ENCODE results near the gene BAAT.

BAAT gene

DNA sequence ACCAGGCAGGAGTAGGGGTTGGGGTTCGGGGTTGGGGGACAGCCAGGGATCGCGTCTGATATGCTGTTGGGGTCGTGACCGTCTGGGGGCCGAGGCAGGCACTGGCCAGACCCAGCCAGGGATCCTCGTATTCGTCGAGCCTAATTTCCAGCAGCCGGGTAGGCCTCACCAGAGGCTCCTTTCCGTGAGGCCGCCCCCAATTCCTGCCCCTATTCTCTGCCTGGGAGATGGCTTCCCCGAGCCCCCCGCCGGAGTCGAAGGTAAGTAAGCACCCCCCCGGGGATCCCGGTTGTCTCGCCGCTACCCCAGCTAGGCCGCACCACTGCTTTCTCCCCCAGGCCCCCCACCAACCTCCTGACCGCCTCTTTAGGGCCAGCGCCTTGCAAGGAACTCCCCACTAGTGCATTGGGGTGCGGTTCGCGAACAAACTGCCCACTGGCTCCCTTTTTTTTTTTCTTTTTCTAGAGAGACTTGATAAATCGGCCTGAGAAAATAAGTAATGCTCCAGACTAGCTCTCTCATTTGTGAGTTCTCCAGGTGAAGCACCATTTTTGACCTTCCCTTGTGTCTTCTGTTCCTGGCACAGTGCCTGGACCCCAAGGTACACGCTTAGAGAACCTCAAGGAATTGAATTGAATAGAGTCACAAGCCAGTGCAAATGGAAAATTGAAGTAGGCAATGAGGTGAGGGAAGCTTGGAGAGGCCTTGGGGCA lies 14.3 kb upstream of the BAAT start:
- Histone ChIP-seq H3K9ac (ENCODE audit: low read length) (peak overlapping the region; percentile 83), H4K20me1 (ENCODE audit: insufficient read depth, low read length) (no peaks in the 10 kb centered on the region; the same call in 1 of the 2 replicates), H3K36me3 (replicated peaks; ENCODE audit: low read depth, low read length) (peaks cover 70% of the 10 kb centered on the region), H3K27ac (ENCODE audit: low read length) (peak overlapping the region; percentile 34), H3K79me2 (ENCODE audit: low read length) (peaks cover 64% of the 10 kb centered on the region), H3K4me2 (ENCODE audit: low read length) (peak overlapping the region; percentile 96), H3K4me1 (ENCODE audit: low read length) (peaks cover 17% of the 10 kb centered on the region), H3K27me3 (ENCODE audit: low read depth, low read length) (no peaks in the 10 kb centered on the region), H2AFZ (ENCODE audit: low read depth, low read length) (no peak overlapping the region), H3K4me3 (ENCODE audit: low read length) (peak overlapping the region; percentile 90), H3K9me3 (ENCODE audit: insufficient read depth, low read length) (peaks cover 3% of the 10 kb centered on the region; the same call in 1 of the 2 replicates)
- TF ChIP-seq EZH2phosphoT487 (IDR thresholded peaks at IDR 0.05; ENCODE audit: low read depth): no peak
- TF ChIP-seq, protein P1, sequence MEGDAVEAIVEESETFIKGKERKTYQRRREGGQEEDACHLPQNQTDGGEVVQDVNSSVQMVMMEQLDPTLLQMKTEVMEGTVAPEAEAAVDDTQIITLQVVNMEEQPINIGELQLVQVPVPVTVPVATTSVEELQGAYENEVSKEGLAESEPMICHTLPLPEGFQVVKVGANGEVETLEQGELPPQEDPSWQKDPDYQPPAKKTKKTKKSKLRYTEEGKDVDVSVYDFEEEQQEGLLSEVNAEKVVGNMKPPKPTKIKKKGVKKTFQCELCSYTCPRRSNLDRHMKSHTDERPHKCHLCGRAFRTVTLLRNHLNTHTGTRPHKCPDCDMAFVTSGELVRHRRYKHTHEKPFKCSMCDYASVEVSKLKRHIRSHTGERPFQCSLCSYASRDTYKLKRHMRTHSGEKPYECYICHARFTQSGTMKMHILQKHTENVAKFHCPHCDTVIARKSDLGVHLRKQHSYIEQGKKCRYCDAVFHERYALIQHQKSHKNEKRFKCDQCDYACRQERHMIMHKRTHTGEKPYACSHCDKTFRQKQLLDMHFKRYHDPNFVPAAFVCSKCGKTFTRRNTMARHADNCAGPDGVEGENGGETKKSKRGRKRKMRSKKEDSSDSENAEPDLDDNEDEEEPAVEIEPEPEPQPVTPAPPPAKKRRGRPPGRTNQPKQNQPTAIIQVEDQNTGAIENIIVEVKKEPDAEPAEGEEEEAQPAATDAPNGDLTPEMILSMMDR (IDR thresholded peaks at IDR 0.05; ENCODE audit: low read depth, low read length): no peak

DNA sequence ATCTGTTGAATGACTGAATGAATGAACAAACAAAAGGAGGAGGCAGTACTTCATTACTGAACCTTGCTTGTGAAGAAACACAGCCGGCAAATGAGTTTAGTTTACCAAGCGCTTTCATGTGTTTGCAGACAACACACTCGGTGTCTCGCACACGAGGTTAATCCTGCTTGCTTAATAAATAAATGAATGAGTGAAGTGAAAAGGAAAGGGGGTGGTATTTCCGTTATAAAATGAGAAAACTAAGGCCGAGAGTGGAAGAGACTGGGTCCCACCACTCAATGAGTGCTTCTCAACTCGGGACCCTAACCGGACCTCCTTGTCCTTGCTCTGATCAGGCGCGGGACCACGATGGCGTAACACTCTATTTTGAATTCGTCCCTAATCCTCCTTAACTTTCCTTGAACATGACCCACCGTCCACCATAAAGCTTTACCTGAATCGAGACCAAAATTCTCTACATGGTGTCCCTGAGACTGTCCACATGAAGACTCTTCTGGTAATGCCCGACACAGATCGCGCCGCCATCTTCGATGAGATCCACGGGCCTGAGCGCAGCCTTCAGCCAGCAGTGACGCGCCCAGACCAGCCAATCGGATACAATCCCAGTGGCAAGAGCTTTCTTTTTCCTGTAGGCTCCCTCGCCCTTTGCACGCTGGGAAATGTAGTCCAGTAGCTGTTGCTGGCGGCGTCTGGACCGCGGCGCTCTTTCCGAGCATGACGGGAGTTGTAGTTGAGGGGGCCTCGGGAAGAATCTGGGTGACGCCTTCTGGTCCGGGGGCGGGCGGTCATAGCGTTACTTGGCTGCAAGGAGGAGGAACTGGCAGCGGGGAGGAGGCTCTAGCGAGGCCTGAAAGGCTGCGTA lies 13.5 kb upstream of the BAAT start, which contains the start of the genes MRPL50 and ZNF189:
Gene MRPL50 (minus strand): TSS at position 551 of the 862 bp plus-strand sequence. CDS start 26 bp downstream, at position 525.
Gene ZNF189 (plus strand): TSS at position 784 of the 862 bp plus-strand sequence. CDS start 306 bp downstream, outside the sequence.
- Histone ChIP-seq H3K9me3 (ENCODE audit: insufficient read depth, low read length) (no peaks in the 10 kb centered on the region), H3K79me2 (ENCODE audit: low read length) (peaks cover 72% of the 10 kb centered on the region), H3K4me2 (ENCODE audit: low read length) (peak within 1 kb of the TSS; percentile 96), H2AFZ (ENCODE audit: low read depth, low read length) (peak within 1 kb of the TSS; percentile 69), H3K36me3 (replicated peaks; ENCODE audit: low read depth, low read length) (peaks cover 70% of the 10 kb centered on the region), H3K9ac (ENCODE audit: low read length) (peak within 1 kb of the TSS; percentile 83), H3K4me3 (ENCODE audit: low read length) (peak within 1 kb of the TSS; percentile 90), H3K27me3 (ENCODE audit: low read depth, low read length) (no peaks in the 10 kb centered on the region), H3K4me1 (ENCODE audit: low read length) (peaks cover 17% of the 10 kb centered on the region), H3K27ac (ENCODE audit: low read length) (peak within 1 kb of the TSS; percentile 34), H4K20me1 (ENCODE audit: insufficient read depth, low read length) (no peaks in the 10 kb centered on the region; the same call in 1 of the 2 replicates)
- TF ChIP-seq, protein P1 (IDR thresholded peaks at IDR 0.05; ENCODE audit: low read depth, low read length): no peak
- no peak for TF ChIP-seq EZH2phosphoT487 (IDR thresholded peaks at IDR 0.05; ENCODE audit: low read depth)

DNA sequence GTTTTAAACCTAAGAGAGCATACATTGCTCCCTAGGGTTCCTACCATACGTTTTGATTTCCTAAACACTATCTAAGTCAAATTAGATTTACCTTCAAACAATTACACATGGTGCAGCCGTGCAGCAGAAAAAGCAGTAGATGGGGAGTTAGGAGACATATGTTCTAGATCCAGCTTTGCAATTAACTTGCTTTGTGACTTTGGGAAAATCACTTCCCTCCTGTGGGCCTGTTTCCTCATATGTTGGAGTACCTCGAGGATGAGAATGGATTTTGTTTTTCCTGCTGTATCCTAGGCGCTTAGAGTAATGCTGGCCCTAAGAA lies 12.9 kb upstream of the BAAT start:
- peaks cover 70% of the 10 kb centered on the region for H3K36me3 ChIP-seq (replicated peaks; ENCODE audit: low read depth, low read length)
- H3K27me3 ChIP-seq (ENCODE audit: low read depth, low read length): no peaks in the 10 kb centered on the region
- H3K4me1 ChIP-seq (ENCODE audit: low read length): peaks cover 17% of the 10 kb centered on the region
- H2AFZ ChIP-seq (ENCODE audit: low read depth, low read length): no peak overlapping the region
- peak overlapping the region; percentile 28 for H3K27ac ChIP-seq (ENCODE audit: low read length)
- peak overlapping the region; percentile 84 for H3K4me2 ChIP-seq (ENCODE audit: low read length)
- peaks cover 78% of the 10 kb centered on the region for H3K79me2 ChIP-seq (ENCODE audit: low read length)
- TF ChIP-seq EZH2phosphoT487 (IDR thresholded peaks at IDR 0.05; ENCODE audit: low read depth): no peak
- TF ChIP-seq, protein P1 (IDR thresholded peaks at IDR 0.05; ENCODE audit: low read depth, low read length): no peak
- peaks cover 5% of the 10 kb centered on the region for H4K20me1 ChIP-seq (ENCODE audit: insufficient read depth, low read length)
- no peaks in the 10 kb centered on the region for H3K9me3 ChIP-seq (ENCODE audit: insufficient read depth, low read length)
- peak overlapping the region; percentile 78 for H3K9ac ChIP-seq (ENCODE audit: low read length)
- peak overlapping the region; percentile 83 for H3K4me3 ChIP-seq (ENCODE audit: low read length)

DNA sequence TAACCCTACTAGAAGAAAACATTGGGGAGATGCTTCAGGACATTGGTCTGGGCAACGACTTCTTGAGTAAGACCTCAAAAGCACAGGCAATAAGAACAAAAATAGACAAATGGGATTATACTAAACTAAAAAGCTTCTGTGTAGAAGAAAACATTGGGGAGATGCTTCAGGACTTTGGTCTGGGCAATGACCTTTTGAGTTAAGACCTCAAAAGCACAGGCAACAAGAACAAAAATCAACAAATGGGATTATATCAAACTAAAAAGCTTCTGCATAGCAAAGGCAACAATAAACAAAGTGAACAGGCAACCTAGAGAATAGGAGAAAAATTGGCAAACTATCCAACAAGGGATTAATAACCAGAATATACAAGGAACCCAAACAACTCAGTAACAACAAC lies 9.9 kb upstream of the BAAT start:
- Histone ChIP-seq H3K27ac (ENCODE audit: low read length) (no peak overlapping the region), H3K9me3 (ENCODE audit: insufficient read depth, low read length) (no peaks in the 10 kb centered on the region), H2AFZ (ENCODE audit: low read depth, low read length) (no peak overlapping the region), H3K27me3 (ENCODE audit: low read depth, low read length) (no peaks in the 10 kb centered on the region), H3K9ac (ENCODE audit: low read length) (no peak overlapping the region), H3K4me2 (ENCODE audit: low read length) (no peak overlapping the region), H3K4me3 (ENCODE audit: low read length) (no peak overlapping the region), H4K20me1 (ENCODE audit: insufficient read depth, low read length) (peaks cover 17% of the 10 kb centered on the region), H3K4me1 (ENCODE audit: low read length) (peaks cover 11% of the 10 kb centered on the region), H3K36me3 (replicated peaks; ENCODE audit: low read depth, low read length) (peaks cover 63% of the 10 kb centered on the region), H3K79me2 (ENCODE audit: low read length) (peaks cover 89% of the 10 kb centered on the region)
- TF ChIP-seq, protein P1 (IDR thresholded peaks at IDR 0.05; ENCODE audit: low read depth, low read length): no peak
- no peak for TF ChIP-seq EZH2phosphoT487 (IDR thresholded peaks at IDR 0.05; ENCODE audit: low read depth)

Measured in OCI-LY3 (cell line).